Lung microvascular endothelial cell (primary cell): ENCODE results near the gene SMARCA1. TPM values are rescaled to one million over a fixed set of nuclear protein-coding genes. Genes with fewer than 3 reads are reported as not detected.

Source experiments
- DNase-seq, 2 donors: peaks; one replicate each; pipeline versions ENCODE4 v3.0.0 to v3.0.0-alpha.2; 2010; ENCODE audit warnings: low read depth in 2 of 2
- total RNA-seq: library from RNA; depleted of rRNA; stranded (reverse); fragments of >200 nt; gene quantifications from 2 replicates; pipeline ENCODE4 v1.2.1, GENCODE V29; 2014

Gene SMARCA1
- total RNA-seq, 1 donor from 2014 or later = 22.6 TPM

DNA sequence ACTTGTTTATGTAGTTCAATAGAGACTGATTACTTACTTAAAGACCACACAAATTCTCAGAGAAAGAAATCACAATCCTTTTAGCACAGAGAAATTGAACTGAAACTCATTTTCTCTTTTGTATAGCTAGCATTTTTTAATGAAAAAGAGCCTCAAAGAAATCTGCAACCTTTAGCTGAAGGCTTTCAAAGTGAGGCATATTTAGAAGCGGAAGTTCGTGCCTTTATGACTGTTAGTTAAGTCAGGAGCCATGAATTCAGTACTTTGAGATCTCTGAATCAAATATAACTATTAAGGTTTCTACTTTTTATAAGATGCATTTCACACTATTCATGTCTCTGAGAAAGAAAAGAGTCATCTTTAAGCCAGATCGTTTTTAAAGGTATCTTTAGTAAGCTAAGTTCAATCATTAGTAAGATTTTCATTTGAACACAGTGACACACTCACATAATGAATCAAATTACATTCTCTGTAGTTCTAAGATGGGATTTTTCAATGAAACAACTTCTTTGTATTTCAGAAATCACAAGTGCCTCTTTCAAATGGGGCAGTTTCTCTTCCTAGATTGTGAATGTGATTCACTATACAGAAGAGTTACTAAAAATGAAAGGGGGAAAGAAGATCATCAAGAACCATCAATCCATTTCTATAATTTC lies 61.4 kb downstream of the SMARCA1 start:
- no peak for DNase-seq

DNA sequence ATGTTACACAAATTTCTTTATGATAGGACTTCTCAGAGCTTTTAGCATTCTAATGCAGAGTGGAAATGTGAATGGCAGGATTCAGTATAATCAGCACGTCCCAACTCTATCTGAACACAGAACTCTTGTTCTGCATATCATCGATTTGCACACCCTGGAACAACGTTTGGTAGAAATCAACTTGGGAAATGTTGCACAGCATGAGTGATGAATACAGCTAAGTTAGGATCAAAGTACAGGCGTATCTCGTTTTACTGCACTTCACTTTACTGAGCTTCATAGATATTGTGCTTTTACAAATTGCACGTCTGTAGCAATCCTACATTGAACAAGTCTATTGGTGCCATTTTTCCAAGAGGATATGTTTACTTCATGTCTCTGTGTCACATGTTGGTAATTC lies 70.8 kb downstream of the SMARCA1 start:
- DNase-seq = no peak

GRCh38 chrX:129450123-129450522 lies 73.2 kb downstream of the SMARCA1 start:
- no peak for DNase-seq

GRCh38 chrX:129449148-129449547 lies 74.1 kb downstream of the SMARCA1 start:
- DNase-seq = no peak

DNA sequence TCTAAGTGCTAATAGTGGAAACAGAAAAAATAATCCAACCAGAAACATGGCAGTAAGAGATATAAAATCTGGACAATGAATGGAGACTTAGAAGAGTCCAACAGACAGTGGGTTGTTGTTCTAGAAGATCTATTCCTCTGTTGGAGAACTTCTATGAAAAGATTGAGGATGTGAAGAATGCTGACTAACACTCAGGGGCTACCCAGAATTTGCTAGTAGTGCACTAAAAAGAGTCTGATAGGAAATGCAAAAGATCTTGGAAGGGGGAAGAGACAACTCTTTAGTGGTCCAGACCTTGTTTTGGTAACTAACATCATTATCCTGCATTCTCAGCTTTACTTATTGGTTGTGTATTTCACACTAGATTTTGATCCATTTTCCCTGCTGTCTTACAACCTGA lies 77.9 kb downstream of the SMARCA1 start:
- DNase-seq = no peak

GRCh38 chrX:129433945-129434344 lies 89.3 kb downstream of the SMARCA1 start:
- no peak for DNase-seq

- DNase-seq = no peak
Measured at GRCh38 chrX:129433461-129433860, 89.8 kb downstream of the SMARCA1 start.

DNA sequence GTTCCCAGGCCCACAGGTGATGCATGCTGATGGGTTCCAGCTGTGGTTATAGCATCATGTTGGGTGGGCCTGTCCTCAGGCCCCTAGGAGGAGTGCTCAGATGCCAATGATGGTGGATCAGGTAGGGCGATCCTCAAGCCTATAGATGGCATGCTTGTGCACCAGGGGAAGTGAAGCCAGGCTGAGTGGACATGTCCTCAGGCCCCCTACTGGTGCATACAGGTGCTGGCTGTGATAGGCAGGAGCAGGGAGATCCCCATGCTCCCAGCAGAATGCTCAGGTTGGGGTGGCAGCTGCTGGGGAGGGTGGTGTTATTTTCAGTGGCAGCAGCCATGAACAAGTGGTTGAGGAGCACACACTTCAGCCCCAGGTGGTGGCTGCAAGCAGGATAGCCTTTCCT lies 96.0 kb downstream of the SMARCA1 start:
- DNase-seq = no peak

GRCh38 chrX:129423191-129423590 lies 100.1 kb downstream of the SMARCA1 start:
- no peak for DNase-seq

DNA sequence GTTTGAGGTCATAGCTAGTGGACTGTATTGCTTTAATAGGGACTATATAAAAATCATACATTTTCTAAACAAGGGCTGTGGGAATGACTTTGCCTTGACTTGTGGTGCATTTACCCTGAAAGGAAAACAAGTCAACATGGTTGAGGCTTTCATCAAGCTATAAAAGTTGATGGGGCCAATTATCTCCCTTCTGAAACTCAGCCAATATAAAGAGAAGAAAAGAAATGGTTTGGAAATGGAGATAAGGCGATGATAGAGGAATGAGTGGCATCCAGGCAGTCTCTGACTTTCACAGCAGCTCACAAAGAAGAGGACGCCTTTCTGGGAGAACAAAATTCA lies 118.7 kb downstream of the SMARCA1 start:
- no peak for DNase-seq

- DNase-seq = no peak
Measured at GRCh38 chrX:129403974-129404669, 119.2 kb downstream of the SMARCA1 start.

Other genes starting within 250 kb of the SMARCA1 start
- gene OCRL, start 16.8 kb upstream of the SMARCA1 start, total RNA-seq = 10.0 and 11.9 TPM in 2 replicates
- gene APLN, start 131.5 kb upstream of the SMARCA1 start, total RNA-seq = 9.3 and 28.8 TPM in 2 replicates
- gene XPNPEP2, start 215.5 kb upstream of the SMARCA1 start, total RNA-seq = not detected in 2 replicates